IPS-NIHi11 (cell line): ENCODE data around the gene NTN4.
"Not testable (repeated sequence)": the region's sequence is repeated elsewhere in the genome, so short reads cannot be mapped to it uniquely, and the experiment has no call there.

Experiments used
- DNase-seq: peaks from one replicate; pipeline ENCODE4 v3.0.0; 2012; ENCODE audit warnings: mixed read lengths, low spot score

NTN4 gene

GRCh38 chr12:95654665-95655064, 135.9 kb downstream of the NTN4 start:
- DNase-seq, result not testable (repeated sequence)

- no peak for DNase-seq
Measured at GRCh38 chr12:95653771-95654546, 136.6 kb downstream of the NTN4 start.

- no peak for DNase-seq
Measured at GRCh38 chr12:95651681-95652080, 138.9 kb downstream of the NTN4 start.

GRCh38 chr12:95648990-95649791, 141.4 kb downstream of the NTN4 start:
- no peak for DNase-seq

- no peak for DNase-seq
Measured at GRCh38 chr12:95646781-95647190, 143.8 kb downstream of the NTN4 start.

GRCh38 chr12:95643256-95643655, 147.3 kb downstream of the NTN4 start:
- no peak for DNase-seq

- no peak for DNase-seq
Measured at GRCh38 chr12:95642583-95642982, 148.0 kb downstream of the NTN4 start.

- no peak for DNase-seq
Measured at GRCh38 chr12:95641299-95641952, 149.1 kb downstream of the NTN4 start.

GRCh38 chr12:95640516-95640915, 150.0 kb downstream of the NTN4 start:
- no peak for DNase-seq

GRCh38 chr12:95637471-95638155, 153.0 kb downstream of the NTN4 start:
- no peak for DNase-seq

- no peak for DNase-seq
Measured at GRCh38 chr12:95637010-95637409, 153.6 kb downstream of the NTN4 start.

- DNase-seq, result no peak
Measured at GRCh38 chr12:95634622-95635621, 155.6 kb downstream of the NTN4 start.

- no peak for DNase-seq
Measured at GRCh38 chr12:95633732-95634465, 156.7 kb downstream of the NTN4 start.

- no peak for DNase-seq
Measured at GRCh38 chr12:95633049-95633731, 157.4 kb downstream of the NTN4 start.

GRCh38 chr12:95630496-95630895, 160.1 kb downstream of the NTN4 start:
- DNase-seq, result no peak

- no peak for DNase-seq
Measured at GRCh38 chr12:95629392-95629791, 161.2 kb downstream of the NTN4 start.

- DNase-seq, result no peak
Measured at GRCh38 chr12:95626854-95627253, 163.7 kb downstream of the NTN4 start.

GRCh38 chr12:95625012-95625411, 165.6 kb downstream of the NTN4 start:
- DNase-seq, result no peak

- DNase-seq, result no peak
Measured at GRCh38 chr12:95624589-95624988, 166.0 kb downstream of the NTN4 start.
